IPS-18c (cell line): ENCODE data around the gene GUCY2C.

Experiments used
- H3K4me3 ChIP-seq: 2 replicates; pipeline ENCODE4 v1.7.0; 2013; ENCODE audit warnings: low read depth, mild to moderate bottlenecking, low read length, moderate library complexity; ENCODE audit not compliant: insufficient read depth
- H3K9me3 ChIP-seq: one replicate; pipeline ENCODE4 v1.6.1; 2013; ENCODE audit warnings: mild to moderate bottlenecking, low read length, moderate library complexity; ENCODE audit not compliant: control insufficient read depth, insufficient read depth

The GUCY2C gene

GRCh38 chr12:14563046-14563445, 133.4 kb downstream of the GUCY2C start:
- Histone ChIP-seq H3K9me3 (no peaks in the 10 kb centered on the region), H3K4me3 (no peak overlapping the region)
